HG03432 (cell line): Measurements from ENCODE around the gene ABCA6.

Source experiments
- ATAC-seq: cut with Tn5 transposase; IDR thresholded peaks from one replicate; pipeline ENCODE4 v1.9.1; 2021; ENCODE audit warnings: mild to moderate bottlenecking, moderate library complexity; ENCODE audit not compliant: unreplicated experiment

Gene ABCA6

DNA sequence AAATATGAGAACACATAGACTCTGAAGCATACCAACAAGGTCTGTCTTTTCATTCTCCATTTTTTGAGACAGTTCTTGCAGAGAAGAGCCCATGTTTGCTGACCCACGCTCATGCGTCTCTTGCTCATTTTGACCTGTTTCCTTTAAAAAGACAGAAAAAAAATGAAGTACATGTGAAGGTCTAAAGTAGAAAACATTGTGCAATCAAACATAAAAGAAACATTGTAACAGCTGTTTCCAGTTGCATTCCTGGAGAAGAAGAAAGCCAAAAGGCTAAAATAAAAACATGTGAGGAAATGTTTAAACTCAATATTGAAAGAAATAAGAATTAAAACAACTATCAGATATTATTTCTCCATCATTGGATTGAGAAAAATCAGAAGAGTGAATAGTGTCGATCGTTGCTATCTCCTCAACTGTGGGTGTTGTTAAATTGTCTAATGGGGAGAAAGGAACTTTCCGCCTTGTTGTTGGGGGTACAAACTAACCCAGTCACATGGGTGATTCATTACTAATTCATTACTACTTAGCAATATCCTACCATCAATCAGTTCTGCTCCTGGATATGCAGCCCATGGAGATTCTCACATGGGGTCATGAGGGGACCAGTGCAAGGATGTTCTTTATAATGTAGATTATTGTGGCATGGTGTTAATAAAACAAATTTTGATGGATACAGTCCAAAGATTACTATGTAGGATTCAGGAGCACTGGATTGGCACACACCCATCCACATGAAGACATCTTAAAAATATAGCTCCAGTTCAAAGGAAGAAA, 90.5 kb downstream of the ABCA6 start:
- no peak for ATAC-seq

- no peak for ATAC-seq
These were observed 93.1 kb downstream of the ABCA6 start for GRCh38 chr17:69048634-69049033.

DNA sequence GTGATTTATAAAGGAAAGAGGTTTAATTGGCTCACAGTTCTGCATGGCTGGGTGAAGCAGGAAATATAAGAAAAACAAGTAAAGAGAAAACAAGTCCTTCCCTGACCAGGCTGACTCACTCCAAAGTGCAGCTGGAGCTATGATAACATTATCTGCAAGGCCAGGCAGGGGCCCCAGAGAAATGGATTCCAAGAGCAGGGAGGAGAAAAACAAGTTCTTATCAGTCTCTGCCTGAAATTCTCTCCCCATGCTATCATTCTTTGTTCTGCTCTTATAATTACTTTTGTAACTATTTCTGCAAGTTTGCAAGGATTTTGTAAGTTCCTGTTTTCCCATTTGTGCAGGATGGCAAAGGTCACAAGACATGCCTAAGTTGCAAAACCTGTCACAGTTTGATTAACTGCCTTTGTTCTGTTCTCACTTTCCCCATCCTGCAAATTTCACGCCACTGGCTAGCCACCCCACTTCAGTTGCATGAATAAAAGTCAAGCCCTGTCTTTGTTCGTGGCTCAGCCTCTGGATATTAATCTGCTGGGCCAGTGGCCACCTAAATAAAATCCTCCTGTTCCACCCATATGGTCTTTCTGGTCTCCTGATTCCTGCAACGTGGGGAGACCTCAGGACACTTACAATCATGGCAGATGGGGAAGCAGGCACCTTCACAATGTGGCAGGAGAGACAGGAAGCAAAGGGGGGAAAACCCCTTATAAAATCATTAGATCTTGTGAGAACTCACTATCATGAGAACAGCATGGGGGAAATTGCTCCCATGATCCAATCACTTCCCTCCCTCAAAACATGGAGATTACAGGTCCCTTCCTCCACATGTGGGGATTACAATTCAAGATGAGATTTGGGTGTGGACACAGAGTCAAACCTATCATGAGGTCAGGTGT, 94.1 kb downstream of the ABCA6 start:
- ATAC-seq: no peak

GRCh38 chr17:69046121-69046807, 95.4 kb downstream of the ABCA6 start:
- ATAC-seq: no peak

GRCh38 chr17:69045646-69046045, 96.0 kb downstream of the ABCA6 start:
- ATAC-seq: no peak

GRCh38 chr17:69044371-69044770, 97.3 kb downstream of the ABCA6 start:
- no peak for ATAC-seq

GRCh38 chr17:69043098-69043734, 98.5 kb downstream of the ABCA6 start:
- no peak for ATAC-seq

DNA sequence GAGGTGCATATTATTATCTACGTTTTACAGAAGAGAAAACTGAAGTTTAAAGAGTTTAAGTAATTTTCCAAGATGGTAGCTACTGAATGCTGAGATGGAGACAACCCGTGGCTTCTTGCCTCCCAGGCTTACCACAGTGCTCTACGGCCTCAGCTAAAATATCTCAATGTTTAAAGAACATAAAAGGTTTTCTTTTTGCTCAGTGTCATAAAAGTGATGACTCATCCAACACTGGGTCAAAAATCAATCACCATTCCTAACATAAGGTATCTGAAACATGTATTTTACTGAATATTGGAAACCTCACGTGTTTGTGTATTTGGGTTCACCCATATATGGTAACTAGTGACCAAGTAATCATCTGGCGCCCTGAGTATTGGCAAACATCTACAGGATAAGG, 99.4 kb downstream of the ABCA6 start:
- ATAC-seq: no peak

DNA sequence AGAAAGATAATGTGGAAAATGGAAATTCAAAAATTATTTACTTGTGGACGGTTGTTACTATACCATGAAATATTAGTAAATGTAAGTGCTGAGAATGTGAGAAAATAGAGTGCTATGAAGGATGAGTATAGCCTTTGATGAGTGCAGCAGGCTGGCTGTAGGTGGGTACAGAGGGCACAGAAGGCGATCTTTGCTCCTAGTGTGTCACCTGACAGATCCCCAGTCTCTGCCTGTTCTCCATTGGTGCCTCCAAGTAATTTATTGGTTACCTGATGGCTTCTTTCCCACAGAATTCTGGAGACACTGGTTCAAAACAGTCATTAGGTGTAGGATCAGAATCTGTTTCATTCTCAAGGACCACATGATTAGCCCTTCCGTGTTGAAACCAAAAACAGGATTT, 109.9 kb downstream of the ABCA6 start:
- no peak for ATAC-seq

GRCh38 chr17:69030169-69030568, 111.5 kb downstream of the ABCA6 start:
- ATAC-seq: no peak
